ENCODE results near the gene ARHGAP26. TPM values are rescaled to one million over a fixed set of nuclear protein-coding genes. Genes with fewer than 3 reads are reported as not detected.

ARHGAP26 gene
- total and polyA plus RNA-seq, 2 of the 4 experiments (the other 2 are of a cell fraction) = 0.54 to 0.56 TPM

- POLR2A ChIA-PET (ENCODE audit: unreplicated experiment) = no interaction called here
- no CpG with 5 or more reads among the region's 3 CpGs for WGBS, 2 experiments (ENCODE audit: extremely low coverage in 2 of 2, insufficient read length in 1 of 2)
- no peak overlapping the region for H2BK5ac ChIP-seq (ENCODE audit: low read depth, low read length, poor library complexity, severe bottlenecking)
- no peaks in the 10 kb centered on the region for H3K9me1 ChIP-seq (ENCODE audit: insufficient read depth, low read length)
- no peaks in the 10 kb centered on the region for H3K4me1 ChIP-seq (ENCODE audit: control insufficient read depth, insufficient read depth, low read length)
- no peaks in the 10 kb centered on the region for H3K27me3 ChIP-seq (ENCODE audit: control insufficient read depth, insufficient read depth, low read length)
- no peak overlapping the region for H2AK5ac ChIP-seq (ENCODE audit: low read depth, low read length)
- no peak overlapping the region for H3K4me3 ChIP-seq (ENCODE audit: insufficient read depth, low read depth, low read length)
- no TSS peak for BruUV-seq (replicated peaks)
- no peak overlapping the region for H2AFZ ChIP-seq (replicated peaks; ENCODE audit: low read length, poor library complexity)
- no peak overlapping the region for H3K9ac ChIP-seq (ENCODE audit: low read depth, low read length)
- ATAC-seq (ENCODE audit: low read depth) (no peak), DNase-seq (no peak)
- no peak overlapping the region for H3K18ac ChIP-seq (ENCODE audit: low read depth, low read length)
- CTCF ChIA-PET = interaction anchor here (1.1 kb wide), 1 partner anchor 186 kb away, joined by 3 read pairs; no protein-coding TSS in a partner anchor
- no peaks in the 10 kb centered on the region for H4K20me1 ChIP-seq (ENCODE audit: insufficient read depth, low read length)
- no peak overlapping the region for H2BK20ac ChIP-seq (ENCODE audit: low read depth, low read length)
- H2BK120ac ChIP-seq (ENCODE audit: low read depth, low read length) = no peak overlapping the region
- H4K8ac ChIP-seq (ENCODE audit: low read depth in 2 of 2, low read length in 2 of 2) = no peak overlapping the region
- no peak overlapping the region for H4K5ac ChIP-seq (ENCODE audit: low read depth, low read length)
- H3K23ac ChIP-seq (ENCODE audit: low read depth, low read length) = no peak overlapping the region
- no peak overlapping the region for H3K27ac ChIP-seq (ENCODE audit: insufficient read depth, low read length)
- no peak overlapping the region for H2BK15ac ChIP-seq (ENCODE audit: low read depth, low read length)
- H3K56ac ChIP-seq (ENCODE audit: extremely low read depth, insufficient read depth, low read length) = no peak overlapping the region
- no peaks in the 10 kb centered on the region for H3K36me3 ChIP-seq (ENCODE audit: control insufficient read depth, insufficient read depth, low read length)
- H3K79me1 ChIP-seq (ENCODE audit: low read depth in 1 of 2, low read length in 2 of 2) = no peaks in the 10 kb centered on the region
- H3K9me3 ChIP-seq (ENCODE audit: control insufficient read depth, insufficient read depth, low read length) = peaks cover 4% of the 10 kb centered on the region
- no peak overlapping the region for H3K4me2 ChIP-seq (ENCODE audit: low read depth, low read length)
- no peak overlapping the region for H4K91ac ChIP-seq (ENCODE audit: insufficient read depth, low read depth, low read length)
- in situ Hi-C loops (cut with MboI; ENCODE audit: low sequenced_read_pairs) (no loop called here), intact Hi-C loops (cut with micrococcal nuclease) (no loop called here), dilution Hi-C loops (cut with HindIII; ENCODE audit: low sequenced_read_pairs, unreplicated experiment) (no loop called here)
- H3K14ac ChIP-seq (replicated peaks; ENCODE audit: low read depth, low read length) = no peak overlapping the region
- no peak overlapping the region for H2AK9ac ChIP-seq (replicated peaks; ENCODE audit: low read depth, low read length, poor library complexity)
- no peak for TF ChIP-seq SMC3 (IDR thresholded peaks at IDR 0.05; ENCODE audit: low read depth, low read length)
- TF ChIP-seq MAFK (IDR thresholded peaks at IDR 0.05; ENCODE audit: low read depth, low read length) = no peak
- TF ChIP-seq ELK1 (IDR thresholded peaks at IDR 0.05; ENCODE audit: borderline replicate concordance, low read depth, low read length) = no peak
- TF ChIP-seq USF2 (IDR thresholded peaks at IDR 0.05; ENCODE audit: low read depth, low read length) = no peak
- TF ChIP-seq NFE2L2 (IDR thresholded peaks at IDR 0.05; ENCODE audit: low read depth, low read length) = no peak
- TF ChIP-seq RCOR1 (IDR thresholded peaks at IDR 0.05; ENCODE audit: insufficient replicate concordance, low read length) = no peak
- TF ChIP-seq RFX5 (IDR thresholded peaks at IDR 0.05; ENCODE audit: low read depth, low read length) = no peak
- TF ChIP-seq CEBPB (IDR thresholded peaks at IDR 0.05; ENCODE audit: low read depth, low read length) = no peak
- no peak for TF ChIP-seq CTCF (conservative IDR thresholded peaks at IDR 0.05; ENCODE audit: low read depth, low read length)
- no peak overlapping the region for H3K4ac ChIP-seq (ENCODE audit: low read depth, low read length)
These were observed 418.5 kb downstream of the ARHGAP26 start for GRCh38 chr5:143188692-143189091.
